Right atrium auricular region (tissue), 2 donors: ENCODE measurements around the gene CAMTA1. TPM values are rescaled to one million over a fixed set of nuclear protein-coding genes. Genes with fewer than 3 reads are reported as not detected.
"Not testable (repeated sequence)": the region's sequence is repeated elsewhere in the genome, so short reads cannot be mapped to it uniquely, and the experiment has no call there.

ENCODE experiments used
- DNase-seq: peaks from one replicate; pipeline ENCODE4 v3.0.0-alpha.2; 2019; ENCODE audit warnings: low spot score
- H3K27ac ChIP-seq, 2 donors: fragments of 200-600 bp; sonication (generic); 1 replicate in 1 of 2; 2 replicates in 1 of 2; pipeline ENCODE4 v1.5.1; 2016 to 2019
- H3K27me3 ChIP-seq, 2 donors: fragments of 200-600 bp; sonication (generic); one replicate each; pipeline versions ENCODE4 v1.5.1 to v1.6.0; 2017 to 2019
- H3K36me3 ChIP-seq: fragments of 200-600 bp; sonication (generic); one replicate; pipeline ENCODE4 v1.5.1; 2016
- H3K4me1 ChIP-seq, 2 donors: fragments of 200-600 bp; sonication (generic); one replicate each; pipeline versions ENCODE4 v1.5.1 to v1.6.0; 2017 to 2019
- H3K4me3 ChIP-seq, 2 donors: fragments of 200-600 bp; sonication (generic); 1 replicate in 1 of 2; 2 replicates in 1 of 2; pipeline ENCODE4 v1.5.1; 2017 to 2019; ENCODE audit warnings: mild to moderate bottlenecking in 1 of 2, moderate library complexity in 1 of 2
- H3K9me3 ChIP-seq, 2 donors: fragments of 200-600 bp; sonication (generic); one replicate each; pipeline ENCODE4 v1.5.1; 2019
- total RNA-seq, 2 donors: library from RNA; depleted of rRNA; stranded (reverse); fragments of >200 nt; gene quantifications; one replicate each; pipeline ENCODE4 v1.1.0, GENCODE V29; 2016
- TF ChIP-seq, protein P1 (sequence below), 2 donors: fragments of 200-600 bp; sonication (generic); IDR thresholded peaks; one replicate each; pipeline ENCODE4 v1.5.1; 2019; ENCODE audit warnings: antibody characterized with exemption in 2 of 2

CAMTA1 gene
- total RNA-seq, 2 donors from 2014 or later = 132 to 190 TPM

- Histone ChIP-seq H3K9me3 (no peaks in the 10 kb centered on the region), H3K4me1 (no peaks in the 10 kb centered on the region), H3K36me3 (no peaks in the 10 kb centered on the region), H3K4me3 (no peak overlapping the region), H3K27me3 (no peaks in the 10 kb centered on the region), H3K27ac (no peak overlapping the region)
- DNase-seq = no peak
- TF ChIP-seq, protein P1, sequence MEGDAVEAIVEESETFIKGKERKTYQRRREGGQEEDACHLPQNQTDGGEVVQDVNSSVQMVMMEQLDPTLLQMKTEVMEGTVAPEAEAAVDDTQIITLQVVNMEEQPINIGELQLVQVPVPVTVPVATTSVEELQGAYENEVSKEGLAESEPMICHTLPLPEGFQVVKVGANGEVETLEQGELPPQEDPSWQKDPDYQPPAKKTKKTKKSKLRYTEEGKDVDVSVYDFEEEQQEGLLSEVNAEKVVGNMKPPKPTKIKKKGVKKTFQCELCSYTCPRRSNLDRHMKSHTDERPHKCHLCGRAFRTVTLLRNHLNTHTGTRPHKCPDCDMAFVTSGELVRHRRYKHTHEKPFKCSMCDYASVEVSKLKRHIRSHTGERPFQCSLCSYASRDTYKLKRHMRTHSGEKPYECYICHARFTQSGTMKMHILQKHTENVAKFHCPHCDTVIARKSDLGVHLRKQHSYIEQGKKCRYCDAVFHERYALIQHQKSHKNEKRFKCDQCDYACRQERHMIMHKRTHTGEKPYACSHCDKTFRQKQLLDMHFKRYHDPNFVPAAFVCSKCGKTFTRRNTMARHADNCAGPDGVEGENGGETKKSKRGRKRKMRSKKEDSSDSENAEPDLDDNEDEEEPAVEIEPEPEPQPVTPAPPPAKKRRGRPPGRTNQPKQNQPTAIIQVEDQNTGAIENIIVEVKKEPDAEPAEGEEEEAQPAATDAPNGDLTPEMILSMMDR (IDR thresholded peaks at IDR 0.05) = no peak
These were observed 905.4 kb downstream of the CAMTA1 start for GRCh38 chr1:7690496-7691182.

DNA sequence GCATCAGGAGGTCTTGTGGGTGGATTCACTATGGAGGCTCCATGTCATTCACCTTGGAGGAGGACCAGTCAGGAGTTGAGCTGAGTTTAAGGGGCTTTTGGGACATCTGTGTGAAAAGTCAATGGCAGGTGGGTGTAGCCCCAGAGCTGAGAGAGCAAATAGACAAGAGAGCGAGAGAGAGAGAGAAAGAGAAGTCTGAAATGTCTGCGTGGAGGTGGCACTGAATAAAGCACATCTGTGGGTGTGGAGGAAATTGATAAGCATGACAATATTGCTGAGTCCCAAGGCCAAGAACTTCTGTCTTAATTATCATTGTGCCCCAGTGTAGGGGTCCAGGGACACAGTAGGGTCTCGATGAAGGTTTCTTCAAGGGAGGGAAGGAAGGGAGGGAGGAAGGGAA lies 906.3 kb downstream of the CAMTA1 start:
- no peak overlapping the region for H3K4me3 ChIP-seq
- TF ChIP-seq, protein P1 (IDR thresholded peaks at IDR 0.05) = no peak
- DNase-seq = no peak
- H3K27me3 ChIP-seq = no peaks in the 10 kb centered on the region
- H3K4me1 ChIP-seq = no peaks in the 10 kb centered on the region
- no peaks in the 10 kb centered on the region for H3K36me3 ChIP-seq
- H3K9me3 ChIP-seq = no peaks in the 10 kb centered on the region
- H3K27ac ChIP-seq = no peak overlapping the region

GRCh38 chr1:7692005-7692404 lies 906.8 kb downstream of the CAMTA1 start:
- Histone ChIP-seq H3K36me3 (no peaks in the 10 kb centered on the region), H3K27ac (no peak overlapping the region), H3K4me1 (no peaks in the 10 kb centered on the region), H3K9me3 (no peaks in the 10 kb centered on the region), H3K27me3 (no peaks in the 10 kb centered on the region), H3K4me3 (no peak overlapping the region)
- TF ChIP-seq, protein P1 (IDR thresholded peaks at IDR 0.05) = no peak
- DNase-seq = no peak

- not testable (repeated sequence) for H3K4me3 ChIP-seq, DNase-seq, H3K36me3 ChIP-seq, H3K4me1 ChIP-seq, H3K9me3 ChIP-seq, H3K27ac ChIP-seq, H3K27me3 ChIP-seq
These were observed 907.8 kb downstream of the CAMTA1 start for GRCh38 chr1:7693037-7693436.

DNA sequence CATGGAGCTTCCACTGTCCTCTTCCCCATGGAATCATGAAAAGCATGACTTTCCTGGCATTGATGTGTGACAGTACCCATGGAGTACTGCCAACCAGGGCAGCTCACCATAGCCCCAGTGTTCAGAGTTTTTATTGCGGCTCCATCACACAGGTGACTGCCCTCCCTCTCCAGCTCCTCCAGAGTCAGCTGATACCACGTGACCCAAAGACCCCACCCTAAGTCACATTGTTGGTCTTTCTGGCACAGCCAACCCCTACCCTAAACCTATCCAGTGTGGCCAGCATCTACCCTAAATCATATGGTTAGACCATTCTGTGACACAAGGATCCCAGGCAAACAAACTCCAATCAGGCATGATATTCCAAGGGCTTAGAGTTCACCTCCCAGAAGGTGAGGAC lies 908.4 kb downstream of the CAMTA1 start:
- no peaks in the 10 kb centered on the region for H3K4me1 ChIP-seq
- H3K36me3 ChIP-seq = no peaks in the 10 kb centered on the region
- no peaks in the 10 kb centered on the region for H3K9me3 ChIP-seq
- DNase-seq = no peak
- no peak overlapping the region for H3K27ac ChIP-seq
- TF ChIP-seq, protein P1 (IDR thresholded peaks at IDR 0.05) = no peak
- no peak overlapping the region for H3K4me3 ChIP-seq
- no peaks in the 10 kb centered on the region for H3K27me3 ChIP-seq

GRCh38 chr1:7694600-7695496 lies 909.6 kb downstream of the CAMTA1 start:
- Histone ChIP-seq H3K27me3 (no peaks in the 10 kb centered on the region), H3K9me3 (no peaks in the 10 kb centered on the region), H3K36me3 (no peaks in the 10 kb centered on the region), H3K27ac (no peak overlapping the region), H3K4me3 (no peak overlapping the region), H3K4me1 (no peaks in the 10 kb centered on the region)
- TF ChIP-seq, protein P1 (IDR thresholded peaks at IDR 0.05) = no peak
- DNase-seq = no peak
